AG04450 (cell line): ENCODE measurements around the gene FCHSD1. TPM values are rescaled to one million over a fixed set of nuclear protein-coding genes. Genes with fewer than 3 reads are reported as not detected.
"Not testable (repeated sequence)": the region's sequence is repeated elsewhere in the genome, so short reads cannot be mapped to it uniquely, and the experiment has no call there.

Source experiments
- CTCF ChIA-PET: fragments of 300-600, 350-600 bp; formaldehyde crosslinking; extraction: SDS; loops from one replicate; lab custom pipeline; 2022; ENCODE audit warnings: antibody characterized with exemption, inconsistent platforms; lab: Charles Lee
- POLR2A ChIA-PET: fragments of 350-600 bp; formaldehyde crosslinking; extraction: SDS; loops from one replicate; lab custom pipeline; 2021; ENCODE audit warnings: antibody characterized with exemption, inconsistent platforms; lab: Yijun Ruan, JAX
- DNase-seq: peaks from one replicate; pipeline ENCODE4 v3.0.0-alpha.2; 2011; ENCODE audit warnings: low read depth, low spot score
- H3K27ac ChIP-seq: one replicate; pipeline ENCODE4 v1.5.1; 2012; ENCODE audit warnings: low read depth, low read length, control low read depth
- H3K27me3 ChIP-seq: one replicate; pipeline ENCODE4 v1.6.0; 2012; ENCODE audit warnings: low read length; ENCODE audit not compliant: control insufficient read depth, insufficient read depth
- H3K4me3 ChIP-seq: 2 replicates; pipeline ENCODE4 v1.5.1; 2011; ENCODE audit warnings: mild to moderate bottlenecking, low read depth, low read length, control low read depth
- H3K9me3 ChIP-seq: 2 replicates; pipeline ENCODE4 v1.5.1; 2012; ENCODE audit warnings: low read length; ENCODE audit not compliant: control insufficient read depth, insufficient read depth
- CTCF ChIP-seq: IDR thresholded peaks from 2 replicates; pipeline ENCODE4 v1.5.1; 2011; ENCODE audit warnings: low read depth, low read length, control low read depth, inconsistent platforms
- polyA plus RNA-seq: library from polyadenylated mRNA; depleted of rRNA; stranded (reverse); fragments of >200 nt; gene quantifications from 2 replicates; pipeline ENCODE4 v1.2.3, GENCODE V29; 2011

The FCHSD1 gene
- polyA plus RNA-seq, 1 experiment: 28.1 TPM

- Histone ChIP-seq H3K27ac (no peak overlapping the region), H3K27me3 (no peaks in the 10 kb centered on the region), H3K4me3 (no peak overlapping the region), H3K9me3 (no peaks in the 10 kb centered on the region; the same call in 1 of the 2 replicates)
- CTCF ChIA-PET: interaction anchor here (0.6 to 19.3 kb wide), 6 partner anchors 9 to 186 kb away, joined by 3 to 465 read pairs (median 10); partner anchors contain the start of gene PCDHGA12
- no peak for TF ChIP-seq CTCF
- DNase-seq: no peak
- POLR2A ChIA-PET: interaction anchor here (1.5 kb wide), 1 partner anchor 20 kb away, joined by 4 read pairs; the partner anchor contains the start of genes HDAC3 and RELL2
These were observed 35.1 kb downstream of the FCHSD1 start for GRCh38 chr5:141615991-141616720.

- Histone ChIP-seq H3K4me3 (no peak overlapping the region), H3K27me3 (no peaks in the 10 kb centered on the region), H3K27ac (no peak overlapping the region), H3K9me3 (no peaks in the 10 kb centered on the region)
- no peak for TF ChIP-seq CTCF
- no peak for DNase-seq
- ChIA-PET POLR2A (no interaction called here), CTCF (interaction anchor here (19.3 kb wide), 1 partner anchor 21 kb away, joined by 465 read pairs; no protein-coding TSS in a partner anchor)
These were observed 37.9 kb downstream of the FCHSD1 start for GRCh38 chr5:141613344-141613743.

GRCh38 chr5:141611289-141611688 is 39.9 kb downstream of the FCHSD1 start:
- POLR2A ChIA-PET: no interaction called here
- no peak overlapping the region for H3K27ac ChIP-seq
- no peak for DNase-seq
- no peak overlapping the region for H3K4me3 ChIP-seq
- H3K27me3 ChIP-seq: no peaks in the 10 kb centered on the region
- H3K9me3 ChIP-seq: no peaks in the 10 kb centered on the region
- no peak for TF ChIP-seq CTCF
- CTCF ChIA-PET: interaction anchor here (19.3 kb wide), 1 partner anchor 19 kb away, joined by 465 read pairs; no protein-coding TSS in a partner anchor

GRCh38 chr5:141609921-141610320 is 41.3 kb downstream of the FCHSD1 start:
- DNase-seq, H3K9me3 ChIP-seq, H3K27me3 ChIP-seq, POLR2A ChIA-PET, H3K4me3 ChIP-seq, H3K27ac ChIP-seq: not testable (repeated sequence)
- CTCF ChIA-PET: interaction anchor here (1.0 to 19.3 kb wide), 3 partner anchors 8 to 46 kb away, joined by 3 to 465 read pairs (median 65); partner anchors contain the start of gene DIAPH1

GRCh38 chr5:141609044-141609443 is 42.2 kb downstream of the FCHSD1 start:
- no peaks in the 10 kb centered on the region for H3K9me3 ChIP-seq
- no peak overlapping the region for H3K4me3 ChIP-seq
- H3K27ac ChIP-seq: no peak overlapping the region
- CTCF ChIA-PET: interaction anchor here (0.5 to 19.3 kb wide), 5 partner anchors 9 to 42 kb away, joined by 3 to 465 read pairs (median 3); partner anchors contain the start of gene DIAPH1
- no peaks in the 10 kb centered on the region for H3K27me3 ChIP-seq
- POLR2A ChIA-PET: interaction anchor here (0.8 to 1.3 kb wide), 2 partner anchors 10 to 28 kb away, joined by 3 read pairs; partner anchors contain the start of genes DIAPH1, HDAC3 and RELL2
- DNase-seq: no peak
- TF ChIP-seq CTCF: no peak
